Stomach (tissue), 9 donors: ENCODE data around the gene TBX4. TPM values are rescaled to one million over a fixed set of nuclear protein-coding genes. Genes with fewer than 3 reads are reported as not detected.
A peak's percentile ranks its signal among the peaks of the same experiment; 100 is the strongest.

Experiments
- DNase-seq, 2 donors: peaks; one replicate each; pipeline versions ENCODE4 v3.0.0 to v3.0.0-alpha.2; 2013 to 2019
- H3K27ac ChIP-seq, 5 donors: fragments of 200-600 bp in 4 of 5; sonication (generic) in 4 of 5; one replicate each; pipeline ENCODE4 v1.5.1; 2013 to 2019; ENCODE audit warnings: mild to moderate bottlenecking in 1 of 5, moderate library complexity in 1 of 5
- H3K27me3 ChIP-seq, 3 donors: fragments of 200-600 bp; sonication (generic); one replicate each; pipeline ENCODE4 v1.5.1; 2017 to 2019; ENCODE audit warnings: mixed run types in 1 of 3
- H3K36me3 ChIP-seq, 4 donors: fragments of 200-600 bp; sonication (generic); 1 replicate in 3 of 4; 2 replicates in 1 of 4; pipeline ENCODE4 v1.5.1; 2016 to 2019
- H3K4me1 ChIP-seq, 4 donors: fragments of 200-600 bp; sonication (generic); one replicate each; pipeline ENCODE4 v1.5.1; 2016 to 2019
- H3K4me3 ChIP-seq, 4 donors: fragments of 200-600 bp; sonication (generic) in 3 of 4; one replicate each; pipeline ENCODE4 v1.5.1; 2016 to 2019; ENCODE audit warnings: mild to moderate bottlenecking in 1 of 4
- H3K9me3 ChIP-seq, 4 donors: fragments of 200-600 bp; sonication (generic); one replicate each; pipeline ENCODE4 v1.5.1; 2016 to 2019
- EP300 ChIP-seq: sonication (generic); formaldehyde crosslinking; IDR thresholded peaks from one replicate; pipeline ENCODE4 v1.6.1; 2017; ENCODE audit warnings: antibody characterized with exemption
- POLR2A ChIP-seq, 4 donors: fragments of 450-650 bp; IDR thresholded peaks; one replicate each; pipeline ENCODE4 v1.6.1; 2016; ENCODE audit warnings: antibody characterized with exemption in 4 of 4, control low read depth in 2 of 4, mild to moderate bottlenecking in 1 of 4, moderate library complexity in 1 of 4
- POLR2AphosphoS5 ChIP-seq, 3 donors: sonication (generic); formaldehyde crosslinking; IDR thresholded peaks; one replicate each; pipeline ENCODE4 v1.6.1; 2016; ENCODE audit warnings: antibody characterized with exemption in 3 of 3
- WGBS, 5 donors: extraction: QIAGEN DNeasy Blood & Tissue Kit in 3 of 5; methylation state at CpG; one replicate each; pipeline versions ENCODE4 v1.1.5 to v1.1.7; 2013 to 2018; 5-methylcytosine and 5-hydroxymethylcytosine counted together
- intact Hi-C: fragments of 100-400 bp; cut with DNase I; formaldehyde crosslinking; loops from one replicate; pipeline ENCODE4 v1.15.1; 2023; ENCODE audit warnings: low total_unique reads
- polyA plus RNA-seq, 3 donors: library from polyadenylated mRNA; stranded (reverse); fragments of 200-250 nt; gene quantifications; one replicate each; pipeline ENCODE4 v1.2.3, GENCODE V29; 2013
- total RNA-seq, 5 donors: library from RNA; depleted of rRNA; stranded (reverse); fragments of >200 nt; gene quantifications; one replicate each; pipeline versions ENCODE4 v1.1.0 to v1.2.3, GENCODE V29; 2014 to 2016
- TF ChIP-seq, protein P1 (sequence below), 7 experiments: fragments of 450-650 bp in 4 of 7; fragments of 200-600 bp in 3 of 7; sonication (generic) in 3 of 7; IDR thresholded peaks; one replicate each; pipeline ENCODE4 v1.5.1; 2016 to 2019; ENCODE audit warnings: antibody characterized with exemption in 7 of 7, control low read depth in 2 of 7, mild to moderate bottlenecking in 1 of 7
- donor health status: healthy with polysubstance abuse.
- donor health status: Bipolar disorder and iron deficiency.
- donor health status: healthy.

TBX4 gene
- total and polyA plus RNA-seq, 8 donors, result 0.08 to 0.73 TPM; not detected in 6

DNA sequence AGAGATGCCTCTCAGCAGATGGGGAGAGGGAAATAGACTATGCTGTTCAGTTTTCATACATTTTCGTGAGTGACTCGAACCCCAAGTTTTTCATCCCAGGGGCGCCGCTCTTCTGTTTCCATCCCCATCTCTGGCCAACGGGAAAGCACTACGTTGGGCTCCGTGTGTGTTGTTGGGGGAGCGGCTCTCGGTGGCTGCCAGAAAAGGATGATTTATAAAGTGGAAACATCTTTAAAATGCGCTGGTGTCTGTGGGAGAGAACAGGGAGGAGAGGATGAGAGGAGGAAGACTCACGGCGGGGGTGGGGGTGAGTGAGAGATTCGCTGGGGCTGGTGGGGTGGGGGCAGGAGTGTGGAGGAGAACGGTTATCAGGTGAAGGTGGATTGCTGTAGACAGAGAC, 5.8 kb downstream of the TBX4 start:
- Histone ChIP-seq H3K4me3 (peak overlapping the region in 3 of 4 donors; percentile 28 to 41 (median 34)), H3K4me1 (peaks cover 25 to 52% (median 43%) of the 10 kb centered on the region in 4 donors), H3K27ac (no peak overlapping the region), H3K9me3 (peaks cover 0 to 8% (median 0%) of the 10 kb centered on the region in 4 donors), H3K36me3 (no peaks in the 10 kb centered on the region), H3K27me3 (peaks cover 40 to 100% (median 95%) of the 10 kb centered on the region in 3 donors)
- TF ChIP-seq, protein P1, sequence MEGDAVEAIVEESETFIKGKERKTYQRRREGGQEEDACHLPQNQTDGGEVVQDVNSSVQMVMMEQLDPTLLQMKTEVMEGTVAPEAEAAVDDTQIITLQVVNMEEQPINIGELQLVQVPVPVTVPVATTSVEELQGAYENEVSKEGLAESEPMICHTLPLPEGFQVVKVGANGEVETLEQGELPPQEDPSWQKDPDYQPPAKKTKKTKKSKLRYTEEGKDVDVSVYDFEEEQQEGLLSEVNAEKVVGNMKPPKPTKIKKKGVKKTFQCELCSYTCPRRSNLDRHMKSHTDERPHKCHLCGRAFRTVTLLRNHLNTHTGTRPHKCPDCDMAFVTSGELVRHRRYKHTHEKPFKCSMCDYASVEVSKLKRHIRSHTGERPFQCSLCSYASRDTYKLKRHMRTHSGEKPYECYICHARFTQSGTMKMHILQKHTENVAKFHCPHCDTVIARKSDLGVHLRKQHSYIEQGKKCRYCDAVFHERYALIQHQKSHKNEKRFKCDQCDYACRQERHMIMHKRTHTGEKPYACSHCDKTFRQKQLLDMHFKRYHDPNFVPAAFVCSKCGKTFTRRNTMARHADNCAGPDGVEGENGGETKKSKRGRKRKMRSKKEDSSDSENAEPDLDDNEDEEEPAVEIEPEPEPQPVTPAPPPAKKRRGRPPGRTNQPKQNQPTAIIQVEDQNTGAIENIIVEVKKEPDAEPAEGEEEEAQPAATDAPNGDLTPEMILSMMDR (IDR thresholded peaks at IDR 0.05), result no peak
- no peak for TF ChIP-seq POLR2AphosphoS5 (IDR thresholded peaks at IDR 0.05)
- DNase-seq, result no peak
- WGBS, 5 donors, result 9 to 24% (median 11%) methylated on average over 14 of the region's 14 CpGs
- intact Hi-C loops, result no loop called here

DNA sequence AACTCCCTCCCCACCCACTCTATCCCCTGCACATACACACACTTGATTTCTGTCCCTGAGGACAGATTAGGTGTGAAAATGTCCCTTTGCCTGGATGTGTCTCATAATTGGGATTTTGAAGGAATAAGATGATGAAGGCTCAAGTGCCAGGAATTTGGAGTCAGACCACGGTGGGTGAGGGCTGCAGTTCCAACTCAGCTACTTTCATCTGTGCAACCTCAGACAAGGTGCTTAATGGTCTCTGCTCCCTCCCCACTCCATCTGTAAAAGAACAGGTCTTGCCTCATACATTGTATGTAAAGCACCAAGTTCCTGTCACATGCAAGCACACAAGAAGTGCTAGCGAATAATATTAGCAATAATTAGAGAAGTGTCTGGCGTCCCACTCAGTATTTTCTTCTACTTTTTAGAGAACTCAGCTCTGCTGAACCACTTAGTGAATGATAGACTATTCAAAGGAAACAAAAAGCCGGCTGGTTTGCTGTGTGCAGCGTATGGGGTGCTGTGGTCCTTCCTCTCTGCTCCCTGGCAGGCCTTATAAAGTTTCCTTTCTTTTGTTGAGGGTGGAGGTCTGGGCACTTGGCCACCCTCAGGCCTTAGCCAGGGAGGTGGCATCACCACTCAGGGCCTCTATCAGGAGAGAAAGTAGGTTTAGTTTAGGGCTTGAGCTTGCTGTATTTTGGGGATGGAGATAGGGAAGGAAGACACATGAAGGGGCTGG, 6.4 kb downstream of the TBX4 start:
- TF ChIP-seq EP300, result no peak
- no peak for TF ChIP-seq POLR2AphosphoS5 (IDR thresholded peaks at IDR 0.05)
- no peak for TF ChIP-seq POLR2A (IDR thresholded peaks at IDR 0.05)
- TF ChIP-seq, protein P1 (IDR thresholded peaks at IDR 0.05), result no peak
- intact Hi-C loops, result no loop called here
- Histone ChIP-seq H3K27ac (no peak overlapping the region), H3K9me3 (peaks cover 0 to 8% (median 0%) of the 10 kb centered on the region in 4 donors), H3K4me1 (peaks cover 25 to 52% (median 43%) of the 10 kb centered on the region in 4 donors), H3K4me3 (no peak overlapping the region), H3K27me3 (peaks cover 40 to 100% (median 100%) of the 10 kb centered on the region in 3 donors), H3K36me3 (no peaks in the 10 kb centered on the region)
- WGBS, 5 donors, result 28 to 46% (median 34%) methylated on average over 5 of the region's 5 CpGs
- DNase-seq, result no peak

DNA sequence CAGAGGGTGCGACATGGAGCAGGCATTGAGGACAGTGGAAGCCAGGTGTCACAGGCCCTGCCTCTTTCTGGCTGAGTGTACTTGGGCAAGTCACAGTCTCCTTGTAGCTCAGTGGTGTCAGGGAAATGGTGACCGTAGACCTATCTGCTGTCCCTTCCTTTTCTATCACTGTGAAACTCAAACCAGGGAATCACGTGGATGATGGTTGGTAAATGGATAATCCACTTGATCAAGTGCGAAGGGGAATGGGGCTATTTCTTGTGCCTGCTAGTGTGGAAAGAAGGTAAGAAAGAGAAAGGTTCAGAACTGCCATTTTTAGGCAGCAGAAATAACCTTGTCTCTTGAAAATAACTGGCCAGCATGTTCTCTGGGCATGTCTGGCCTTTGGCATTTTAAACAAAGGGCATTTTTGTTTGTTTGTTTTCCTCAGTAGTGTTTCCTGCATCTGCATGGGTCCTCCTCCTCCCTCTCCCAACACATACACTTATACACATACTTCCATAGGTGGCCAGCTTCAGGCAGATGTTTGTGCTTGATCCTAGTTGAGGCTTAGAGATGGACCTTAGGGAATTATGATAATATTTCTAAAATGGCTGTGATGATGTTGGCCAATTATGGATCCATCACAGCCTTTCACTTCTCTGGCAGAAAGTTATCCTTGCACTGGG, 7.1 kb downstream of the TBX4 start:
- Histone ChIP-seq H3K27me3 (peaks cover 34 to 100% (median 95%) of the 10 kb centered on the region in 3 donors), H3K27ac (no peak overlapping the region), H3K4me3 (no peak overlapping the region), H3K9me3 (peaks cover 0 to 5% (median 0%) of the 10 kb centered on the region in 4 donors), H3K4me1 (peaks cover 23 to 48% (median 39%) of the 10 kb centered on the region in 4 donors), H3K36me3 (no peaks in the 10 kb centered on the region)
- DNase-seq, result no peak
- intact Hi-C loops, result no loop called here
- no peak for TF ChIP-seq EP300
- no peak for TF ChIP-seq POLR2A (IDR thresholded peaks at IDR 0.05)
- no peak for TF ChIP-seq POLR2AphosphoS5 (IDR thresholded peaks at IDR 0.05)
- TF ChIP-seq, protein P1 (IDR thresholded peaks at IDR 0.05), result no peak
- WGBS, 5 donors, result 53 to 70% (median 55%) methylated on average over 4 of the region's 4 CpGs

DNA sequence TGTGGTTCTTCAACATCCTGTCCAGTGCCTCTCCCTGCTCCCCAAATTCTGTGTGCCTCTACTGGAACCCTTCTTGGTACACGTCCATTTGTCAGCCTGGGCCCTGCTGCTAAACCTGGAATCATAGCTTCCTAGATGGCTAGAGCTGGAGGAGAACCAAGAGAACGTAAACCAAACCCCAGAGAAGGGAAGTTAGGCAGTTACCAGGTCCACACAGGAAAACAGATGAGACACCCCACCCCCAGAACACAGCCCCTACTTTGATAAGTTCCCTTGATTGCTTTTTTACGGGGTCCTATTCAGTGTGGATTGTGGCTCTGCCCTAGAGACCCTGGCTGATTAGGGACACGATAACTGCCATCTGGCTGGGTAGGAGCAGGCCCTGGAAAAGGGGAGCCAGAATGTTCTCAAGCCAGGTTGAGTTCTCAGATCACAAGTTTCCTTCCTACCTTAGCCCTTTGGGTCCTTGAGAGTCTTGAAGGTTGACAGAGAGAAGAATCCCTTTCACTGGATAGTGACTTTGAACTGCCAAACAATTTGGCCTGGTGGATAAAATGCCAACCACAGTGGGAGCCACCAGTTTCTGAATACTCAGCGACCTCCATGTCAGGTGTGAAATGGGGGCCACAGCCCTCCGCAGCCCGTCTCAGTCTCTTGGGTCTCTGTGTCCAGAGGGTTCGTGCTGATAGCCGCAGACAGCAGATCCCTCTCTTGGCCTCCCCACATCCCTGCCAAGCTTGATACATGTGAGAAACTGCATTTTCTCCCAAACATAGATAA, 7.9 kb downstream of the TBX4 start:
- TF ChIP-seq EP300, result no peak
- TF ChIP-seq, protein P1 (IDR thresholded peaks at IDR 0.05), result no peak
- no peak for TF ChIP-seq POLR2A (IDR thresholded peaks at IDR 0.05)
- no peak for TF ChIP-seq POLR2AphosphoS5 (IDR thresholded peaks at IDR 0.05)
- Histone ChIP-seq H3K9me3 (no peaks in the 10 kb centered on the region), H3K4me3 (no peak overlapping the region), H3K4me1 (peaks cover 18 to 39% (median 31%) of the 10 kb centered on the region in 4 donors), H3K36me3 (no peaks in the 10 kb centered on the region), H3K27ac (no peak overlapping the region), H3K27me3 (peaks cover 27 to 93% (median 87%) of the 10 kb centered on the region in 3 donors)
- intact Hi-C loops, result no loop called here
- WGBS, 5 donors, result 48 to 67% (median 54%) methylated on average over 9 of the region's 9 CpGs
- DNase-seq, result no peak
